SK-N-MC (cell line): ENCODE results near the gene PLCE1.

Source experiments
- EZH2 ChIP-seq: fragments of 200-600 bp; sonication (generic); IDR thresholded peaks from one replicate; pipeline ENCODE4 v1.6.1; 2017; ENCODE audit warnings: antibody characterized with exemption
- POLR2AphosphoS5 ChIP-seq: IDR thresholded peaks from 2 replicates; pipeline ENCODE4 v1.6.1; 2012; ENCODE audit warnings: mild to moderate bottlenecking, low read depth, low read length, borderline replicate concordance

DNA sequence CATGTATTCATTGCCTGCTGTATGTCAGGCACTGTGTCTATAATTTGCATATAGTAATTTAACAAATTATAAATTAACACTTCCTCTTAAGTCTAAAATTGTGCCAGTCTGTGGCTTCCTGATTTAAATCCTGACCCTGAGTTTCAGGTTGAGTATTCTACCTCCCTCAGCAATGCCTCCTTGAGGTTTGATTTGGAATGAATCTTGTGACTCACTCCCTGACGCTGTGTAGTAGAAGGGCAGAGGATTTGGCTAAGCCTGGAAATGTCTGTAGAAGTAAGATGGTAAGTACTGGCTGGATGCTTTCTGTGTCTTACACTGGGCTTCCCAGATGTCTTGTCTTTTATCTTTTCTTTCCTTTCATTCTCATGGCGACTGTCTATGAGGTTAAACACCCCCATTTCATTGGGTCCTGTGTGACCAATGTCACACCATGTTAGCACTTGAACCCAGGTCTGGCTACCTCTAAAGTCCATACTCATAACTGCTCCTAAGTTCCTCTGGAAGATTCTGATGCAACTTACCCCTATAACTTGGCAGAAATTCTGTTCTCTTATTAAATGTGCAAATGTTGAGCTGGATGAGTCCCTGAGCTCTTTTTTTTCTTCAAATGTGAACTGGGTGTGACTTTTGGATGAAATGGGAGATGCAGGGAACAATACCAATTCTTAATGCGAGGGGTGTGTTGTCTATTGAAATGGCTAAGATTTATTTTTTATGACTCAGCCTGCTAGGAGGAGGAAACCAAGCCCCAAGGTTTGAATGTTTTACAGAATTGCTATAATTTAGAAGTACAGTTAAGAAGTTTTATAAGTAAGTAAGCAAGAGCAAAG, 48.5 kb downstream of the PLCE1 start:
- TF ChIP-seq EZH2 (no peak), POLR2AphosphoS5 (no peak)
